Measurements from ENCODE around the gene CENPM. TPM values are rescaled to one million over a fixed set of nuclear protein-coding genes. Genes with fewer than 3 reads are reported as not detected.

The CENPM gene
- total RNA-seq, 1 donor from 2014 or later = 1.3 TPM

GRCh38 chr22:41899992-41900651, 46.8 kb downstream of the CENPM start:
- no peak for TF ChIP-seq CTCF (IDR thresholded peaks at IDR 0.05)
- no peak overlapping the region for H3K4me3 ChIP-seq
- no peaks in the 10 kb centered on the region for H3K27me3 ChIP-seq
- peaks cover 90% of the 10 kb centered on the region for H3K36me3 ChIP-seq
- intact Hi-C loops (cut with DNase I) = no loop called here
- no peak for DNase-seq
- H3K27ac ChIP-seq = no peak overlapping the region
- no peaks in the 10 kb centered on the region for H3K9me3 ChIP-seq
- no peak for ATAC-seq
- H3K4me1 ChIP-seq = no peaks in the 10 kb centered on the region

DNA sequence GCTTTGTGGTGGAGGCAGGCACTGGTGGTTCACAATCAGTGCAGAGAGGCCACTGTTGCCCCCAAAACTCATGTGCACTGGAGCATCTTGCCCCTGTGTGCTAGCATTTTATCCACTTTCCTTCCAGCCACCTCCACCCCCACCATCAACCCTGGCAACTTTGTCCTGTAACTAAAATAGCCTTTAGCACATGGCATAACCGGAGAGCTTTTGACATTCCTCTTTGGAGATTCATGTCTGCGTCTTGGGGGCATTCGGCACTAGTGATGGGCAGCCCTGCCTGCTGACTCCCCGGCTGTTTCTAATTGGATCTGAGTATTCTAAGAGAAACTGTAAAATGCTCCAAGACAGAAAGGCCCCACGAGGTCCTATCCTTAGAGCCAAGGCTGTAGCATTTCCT, 47.8 kb downstream of the CENPM start:
- Histone ChIP-seq H3K36me3 (peaks cover 90% of the 10 kb centered on the region), H3K9me3 (no peaks in the 10 kb centered on the region), H3K4me1 (no peaks in the 10 kb centered on the region), H3K27me3 (no peaks in the 10 kb centered on the region), H3K27ac (no peak overlapping the region), H3K4me3 (no peak overlapping the region)
- intact Hi-C loops (cut with DNase I) = no loop called here
- DNase-seq (no peak), ATAC-seq (no peak)
- TF ChIP-seq CTCF (IDR thresholded peaks at IDR 0.05) = no peak

- H3K4me1 ChIP-seq = no peaks in the 10 kb centered on the region
- H3K9me3 ChIP-seq = no peaks in the 10 kb centered on the region
- ATAC-seq (no peak), DNase-seq (no peak)
- H3K4me3 ChIP-seq = no peak overlapping the region
- no peaks in the 10 kb centered on the region for H3K27me3 ChIP-seq
- H3K36me3 ChIP-seq = peaks cover 90% of the 10 kb centered on the region
- intact Hi-C loops (cut with DNase I) = no loop called here
- no peak for TF ChIP-seq CTCF (IDR thresholded peaks at IDR 0.05)
- H3K27ac ChIP-seq = no peak overlapping the region
Measured at GRCh38 chr22:41898645-41899044, 48.3 kb downstream of the CENPM start.

DNA sequence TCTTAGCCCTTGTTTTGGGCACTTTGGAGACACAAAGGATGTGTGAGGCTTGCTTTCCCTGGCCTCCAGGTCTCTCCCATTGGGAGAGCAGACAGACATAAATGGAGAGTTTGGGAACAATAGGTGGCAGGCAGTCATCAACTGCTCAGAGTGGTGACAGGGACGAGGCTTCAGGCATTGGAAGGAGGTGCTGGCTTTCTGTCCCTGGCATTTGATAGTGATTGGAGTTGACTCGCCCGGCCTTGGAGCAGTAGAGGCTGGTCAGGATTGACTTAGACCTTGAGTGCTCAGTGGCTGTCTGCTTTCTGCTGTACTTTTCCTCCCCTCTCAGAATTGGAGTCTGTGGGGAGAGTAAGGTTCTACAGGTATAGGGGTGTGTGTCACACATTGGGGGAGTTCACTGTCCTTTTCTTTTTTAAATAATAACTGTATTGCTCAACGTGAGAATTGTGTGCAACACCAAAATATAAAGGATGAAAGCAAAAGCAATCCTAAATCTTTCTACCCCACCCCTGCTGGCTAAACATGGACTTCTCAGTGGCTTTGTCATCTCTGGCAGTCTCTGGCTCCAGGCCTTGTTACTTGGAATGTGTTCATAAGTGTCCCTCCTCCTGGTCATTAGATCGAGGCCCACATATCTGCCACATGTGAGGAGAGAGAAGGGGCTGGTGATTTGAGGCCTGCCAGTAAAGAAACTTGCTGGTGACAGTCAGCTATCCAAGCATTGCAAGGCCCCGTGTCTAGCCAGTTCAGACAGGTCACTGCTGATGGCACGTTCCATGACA, 53.2 kb downstream of the CENPM start:
- no peaks in the 10 kb centered on the region for H3K4me1 ChIP-seq
- TF ChIP-seq CTCF (IDR thresholded peaks at IDR 0.05) = no peak
- no peak overlapping the region for H3K4me3 ChIP-seq
- no peaks in the 10 kb centered on the region for H3K27me3 ChIP-seq
- H3K9me3 ChIP-seq = no peaks in the 10 kb centered on the region
- no peak for DNase-seq
- no peak overlapping the region for H3K27ac ChIP-seq
- peaks cover 93% of the 10 kb centered on the region for H3K36me3 ChIP-seq
- intact Hi-C loops (cut with DNase I) = no loop called here
- ATAC-seq = no peak

DNA sequence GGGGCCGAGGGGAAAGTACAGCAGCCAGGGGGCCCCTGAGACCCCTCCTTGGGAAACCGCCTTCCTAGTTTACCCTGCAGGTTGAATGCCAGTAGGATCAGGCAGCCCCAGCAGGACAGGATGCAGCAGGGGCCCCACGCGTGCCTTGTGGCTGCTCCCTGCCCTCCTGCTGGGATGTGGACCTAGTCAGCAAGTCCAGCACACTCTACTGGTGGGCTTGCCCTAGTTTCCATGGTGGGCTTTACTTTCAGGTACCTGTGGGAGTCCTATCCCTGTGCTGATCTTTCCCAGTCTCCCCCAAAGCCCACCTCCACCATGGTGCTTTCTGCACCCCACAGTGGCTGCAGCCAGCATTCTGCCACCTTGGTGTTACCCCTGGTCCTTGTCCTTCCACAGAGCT, 54.2 kb downstream of the CENPM start:
- DNase-seq (no peak), ATAC-seq (no peak)
- Histone ChIP-seq H3K4me1 (no peaks in the 10 kb centered on the region), H3K4me3 (no peak overlapping the region), H3K27me3 (no peaks in the 10 kb centered on the region), H3K9me3 (no peaks in the 10 kb centered on the region), H3K36me3 (peaks cover 93% of the 10 kb centered on the region), H3K27ac (no peak overlapping the region)
- intact Hi-C loops (cut with DNase I) = no loop called here
- no peak for TF ChIP-seq CTCF (IDR thresholded peaks at IDR 0.05)

Data from upper lobe of right lung (tissue), 1 donor.